NCI-H345 treated with DMSO at 0.1 percent for 48 hours (cell line): ENCODE data around the gene KRTAP10-6.
"Not testable (repeated sequence)": the region's sequence is repeated elsewhere in the genome, so short reads cannot be mapped to it uniquely, and the experiment has no call there.

Source experiments
- DNase-seq: peaks from one replicate; lab custom pipeline; 2025; ENCODE audit not compliant: unreplicated experiment; lab: John Stamatoyannopoulos, UW

The KRTAP10-6 gene

DNA sequence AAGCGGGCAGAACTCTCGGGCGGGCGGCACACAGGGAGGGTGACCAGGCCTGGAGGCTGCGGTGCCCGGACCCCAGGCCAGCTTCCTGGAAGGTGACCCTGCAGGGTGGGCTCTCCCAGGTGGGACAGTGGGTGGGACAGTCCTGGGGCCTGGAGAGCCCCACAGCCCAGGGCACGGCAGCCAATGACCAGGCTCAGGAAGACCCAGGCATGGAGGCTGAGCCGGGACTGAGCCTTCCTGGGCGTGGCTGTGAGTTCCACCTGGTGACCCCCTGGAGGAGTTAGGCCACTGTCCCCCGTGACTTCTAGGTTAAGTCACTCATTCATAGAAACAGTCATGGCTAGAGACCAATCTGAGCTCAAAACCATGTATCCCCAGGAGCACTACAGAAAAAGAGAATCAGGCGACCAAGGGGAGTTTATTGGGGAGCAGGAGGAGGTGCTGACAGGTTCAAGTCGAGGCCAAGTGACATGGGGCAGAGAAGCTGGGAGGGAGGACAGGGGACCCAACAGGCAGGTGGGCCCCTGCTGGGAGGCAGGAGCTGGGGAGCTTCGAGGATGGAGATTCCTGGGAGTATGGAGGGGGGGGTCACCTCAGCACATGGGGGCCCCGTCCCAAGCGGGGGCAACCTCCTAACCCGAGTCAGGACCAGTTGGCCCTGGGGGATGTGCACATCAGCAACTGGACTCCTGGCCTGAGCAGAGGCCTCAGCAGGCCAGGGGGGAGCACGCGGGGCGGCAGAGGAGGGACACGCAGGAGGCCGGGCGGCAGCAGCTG lies 13.1 kb downstream of the KRTAP10-6 start:
- no peak for DNase-seq

- no peak for DNase-seq
Measured at GRCh38 chr21:44578371-44579055, 13.8 kb downstream of the KRTAP10-6 start.

DNA sequence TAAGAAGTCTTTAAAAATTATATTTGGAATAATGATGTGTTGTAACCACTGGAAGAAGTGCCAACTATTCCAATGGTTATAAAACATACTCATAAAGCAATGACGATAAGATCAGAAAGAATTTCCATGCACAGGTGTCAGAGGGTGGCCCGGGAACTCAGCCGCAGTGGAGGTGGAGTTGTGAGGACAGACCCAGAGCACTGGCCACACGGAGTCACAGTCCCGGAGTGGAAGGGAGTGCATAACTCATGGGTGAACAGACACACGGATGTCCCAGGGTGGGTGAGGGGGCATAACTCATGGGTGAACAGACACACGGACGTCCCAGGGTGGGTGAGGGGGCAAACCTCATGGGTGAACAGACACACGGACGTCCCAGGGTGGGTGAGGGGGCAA lies 16.3 kb downstream of the KRTAP10-6 start:
- DNase-seq = no peak

GRCh38 chr21:44575307-44576024 lies 16.8 kb downstream of the KRTAP10-6 start:
- no peak for DNase-seq

- DNase-seq = no peak
Measured at GRCh38 chr21:44574457-44575306, 17.6 kb downstream of the KRTAP10-6 start.

GRCh38 chr21:44573630-44574456 lies 18.5 kb downstream of the KRTAP10-6 start, which contains the start of gene KRTAP10-4:
Gene KRTAP10-4 (plus strand): TSS chr21:44573729. CDS start chr21:44573759, 30 bp downstream.
- DNase-seq = not testable (repeated sequence)

DNA sequence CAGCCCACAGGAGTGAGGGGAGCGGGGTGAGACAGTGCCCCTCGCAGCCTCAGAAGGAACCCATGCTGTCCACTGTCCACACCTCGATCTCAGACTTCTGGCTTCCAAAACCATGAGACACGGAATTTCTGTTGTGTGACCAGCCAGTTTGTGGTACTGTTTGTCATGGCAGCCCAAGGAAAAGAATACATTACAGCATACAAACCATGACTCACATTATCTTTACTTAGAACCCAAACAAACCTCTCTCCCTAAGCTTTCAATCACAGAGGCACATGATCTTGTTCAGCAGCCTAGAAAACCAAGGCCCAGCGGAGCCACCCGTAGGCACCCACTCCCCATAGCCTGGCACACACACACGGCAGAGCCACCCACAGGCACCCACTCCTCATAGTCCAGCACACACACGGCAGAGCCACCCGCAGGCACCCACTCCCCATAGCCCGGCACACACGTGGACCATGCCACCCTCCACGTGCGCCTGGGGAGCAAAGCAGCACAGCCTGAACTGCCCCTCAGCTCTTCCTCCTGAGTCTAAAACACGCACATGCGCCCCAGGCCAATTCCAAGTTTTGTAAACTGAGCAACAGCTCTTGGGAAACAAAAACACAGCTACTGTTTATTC lies 19.2 kb downstream of the KRTAP10-6 start:
- no peak for DNase-seq

- no peak for DNase-seq
Measured at GRCh38 chr21:44571844-44572782, 20.2 kb downstream of the KRTAP10-6 start.

- DNase-seq = no peak
Measured at GRCh38 chr21:44571296-44571695, 21.0 kb downstream of the KRTAP10-6 start.

GRCh38 chr21:44569861-44570517 lies 22.3 kb downstream of the KRTAP10-6 start:
- no peak for DNase-seq

DNA sequence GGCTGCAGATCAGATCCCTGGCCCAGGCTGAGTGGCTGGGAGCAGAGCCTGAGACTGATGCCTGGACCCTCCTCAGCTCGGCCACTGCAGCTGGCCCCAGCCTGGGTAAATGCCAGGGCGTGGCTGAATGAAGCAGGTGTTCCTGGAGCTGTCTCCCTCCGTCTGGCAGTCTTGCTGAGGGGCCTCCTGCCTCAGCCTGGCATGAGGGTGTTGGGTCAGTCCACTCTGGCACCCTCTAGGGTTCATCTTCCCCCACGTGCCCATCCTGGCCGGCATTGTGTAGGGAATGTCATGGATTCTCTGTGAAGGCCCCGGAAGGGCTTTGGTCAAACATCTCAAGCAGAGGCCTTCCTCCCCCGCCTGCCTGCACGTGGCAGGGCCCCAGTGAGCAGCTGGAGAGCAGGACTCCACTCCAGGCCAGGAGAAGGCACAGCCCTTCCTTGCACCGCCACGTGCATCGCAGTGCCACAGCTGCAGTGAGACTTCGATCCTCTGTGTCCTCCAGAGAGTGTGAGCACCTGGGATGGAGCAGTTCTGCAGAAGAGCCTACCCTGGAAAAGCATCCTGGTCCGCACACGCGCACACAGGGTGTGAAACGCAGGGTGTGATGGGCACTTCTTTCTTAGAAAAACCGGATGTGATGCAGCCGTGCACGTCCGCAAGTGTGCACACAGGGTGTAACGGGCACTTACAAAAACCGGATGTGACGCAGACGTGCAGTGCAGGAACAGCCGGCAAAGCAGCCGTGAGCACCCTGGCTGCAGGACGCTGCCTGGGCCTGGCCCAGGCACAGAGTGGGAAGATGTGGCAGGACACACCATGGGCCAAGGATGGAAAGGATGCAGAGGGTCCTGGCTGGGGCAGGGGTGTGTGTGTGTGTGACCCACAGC lies 23.4 kb downstream of the KRTAP10-6 start:
- DNase-seq = no peak

DNA sequence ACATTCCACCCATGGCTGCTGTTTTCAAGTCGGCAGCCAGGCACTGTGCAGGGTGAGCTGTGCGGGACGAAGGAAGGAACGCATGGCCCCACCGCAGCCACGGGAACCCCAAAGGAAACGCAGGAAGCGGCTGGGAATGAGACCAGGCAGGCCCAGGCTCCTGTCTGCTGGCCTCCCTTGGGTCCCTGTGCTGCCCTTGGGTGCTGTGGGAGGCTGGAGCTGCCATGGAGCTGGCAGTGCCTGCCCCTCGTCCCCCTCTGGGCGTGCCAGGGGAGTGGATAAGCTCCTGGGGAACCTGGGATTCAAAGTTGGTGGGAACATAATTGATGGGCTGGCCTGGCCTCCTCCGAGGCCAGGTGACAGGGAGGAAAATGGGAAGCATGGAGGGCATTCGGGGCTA lies 24.0 kb downstream of the KRTAP10-6 start:
- DNase-seq = no peak

- no peak for DNase-seq
Measured at GRCh38 chr21:44567481-44568171, 24.7 kb downstream of the KRTAP10-6 start.

GRCh38 chr21:44566403-44566802 lies 25.9 kb downstream of the KRTAP10-6 start:
- no peak for DNase-seq

- no peak for DNase-seq
Measured at GRCh38 chr21:44564886-44565598, 27.3 kb downstream of the KRTAP10-6 start.

DNA sequence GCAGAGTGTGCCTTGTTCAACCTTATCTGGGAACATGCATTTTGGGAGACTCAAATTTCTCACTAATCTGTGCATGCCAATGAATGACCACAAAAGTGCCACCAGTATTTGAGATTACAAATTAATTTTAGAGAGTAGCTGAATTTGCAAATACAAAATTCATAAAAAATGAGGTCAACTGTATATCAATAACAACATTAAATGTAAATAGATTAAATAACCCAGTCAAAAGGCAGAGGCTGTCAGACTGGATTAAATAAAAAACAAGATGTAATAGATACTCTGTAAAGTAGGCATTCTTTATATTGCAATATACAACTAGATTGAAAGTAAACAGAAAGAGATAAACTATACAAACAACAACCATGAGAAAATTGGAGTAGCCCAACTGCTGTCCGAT lies 28.2 kb downstream of the KRTAP10-6 start:
- no peak for DNase-seq
